CD14-positive monocyte (primary cell): ENCODE results near the gene AHNAK. TPM values are rescaled to one million over a fixed set of nuclear protein-coding genes. Genes with fewer than 3 reads are reported as not detected.

Source experiments
- DNase-seq, 3 donors: peaks; one replicate each; pipeline ENCODE4 v3.0.0-alpha.2; 2011 to 2022
- H2AFZ ChIP-seq: 2 replicates; pipeline ENCODE4 v1.6.0; 2012; ENCODE audit warnings: mild to moderate bottlenecking, low read depth, low read length, inconsistent platforms; ENCODE audit not compliant: insufficient read depth, poor library complexity, severe bottlenecking
- H3K27ac ChIP-seq, 2 donors: 1 replicate in 1 of 2; 2 replicates in 1 of 2; pipeline ENCODE4 v1.5.1; 2012 to 2013; ENCODE audit warnings: low read length in 2 of 2, control low read depth in 1 of 2, inconsistent platforms in 1 of 2, low read depth in 1 of 2, mild to moderate bottlenecking in 1 of 2
- H3K27me3 ChIP-seq, 2 donors: one replicate each; pipeline versions ENCODE4 v1.6.0 to v1.6.1; 2011 to 2013; ENCODE audit warnings: low read length in 2 of 2; ENCODE audit not compliant: control insufficient read depth in 2 of 2, insufficient read depth in 2 of 2
- H3K36me3 ChIP-seq, 2 donors: replicated peaks in 1 of 2; 1 replicate in 1 of 2; 2 replicates in 1 of 2; pipeline versions ENCODE4 v1.5.1 to v1.6.1; 2012 to 2013; ENCODE audit warnings: low read length in 2 of 2, control low read depth in 1 of 2, inconsistent platforms in 1 of 2, mild to moderate bottlenecking in 1 of 2; ENCODE audit not compliant: insufficient read depth in 2 of 2, control insufficient read depth in 1 of 2
- H3K4me1 ChIP-seq, 2 donors: 1 replicate in 1 of 2; 2 replicates in 1 of 2; pipeline versions ENCODE4 v1.5.1 to v1.6.1; 2012 to 2013; ENCODE audit warnings: low read length in 2 of 2, control low read depth in 1 of 2, inconsistent platforms in 1 of 2, mild to moderate bottlenecking in 1 of 2, moderate library complexity in 1 of 2; ENCODE audit not compliant: insufficient read depth in 2 of 2, control insufficient read depth in 1 of 2
- H3K4me2 ChIP-seq: replicated peaks from 2 replicates; pipeline ENCODE3; 2012; ENCODE audit warnings: low read length, moderate library complexity, mild to moderate bottlenecking; ENCODE audit not compliant: poor library complexity, severe bottlenecking; ENCODE audit errors: extremely low read depth
- H3K4me3 ChIP-seq, 3 experiments: fragments of 200-600 bp in 1 of 3; sonication (generic) in 1 of 3; replicated peaks in 1 of 3; 1 replicate in 2 of 3; 2 replicates in 1 of 3; pipeline ENCODE4 v1.5.1; 2011 to 2013; ENCODE audit warnings: low read length in 3 of 3, mild to moderate bottlenecking in 3 of 3, control low read depth in 2 of 3, low read depth in 2 of 3, inconsistent platforms in 1 of 3, moderate library complexity in 1 of 3
- H3K79me2 ChIP-seq: 2 replicates; pipeline ENCODE4 v1.6.0; 2012; ENCODE audit warnings: mild to moderate bottlenecking, control low read depth, inconsistent platforms, low read length, moderate library complexity; ENCODE audit not compliant: insufficient read depth
- H3K9ac ChIP-seq: 2 replicates; pipeline ENCODE4 v1.6.0; 2017; ENCODE audit warnings: low read length, mild to moderate bottlenecking; ENCODE audit not compliant: insufficient read depth, poor library complexity, severe bottlenecking
- H3K9me3 ChIP-seq, 2 donors: replicated peaks in 1 of 2; 1 replicate in 1 of 2; 2 replicates in 1 of 2; pipeline versions ENCODE4 v1.5.1 to v1.6.1; 2012 to 2013; ENCODE audit warnings: low read length in 2 of 2, control low read depth in 1 of 2; ENCODE audit not compliant: control insufficient read depth in 1 of 2, insufficient read depth in 1 of 2
- H4K20me1 ChIP-seq: 2 replicates; pipeline ENCODE4 v1.6.0; 2012; ENCODE audit warnings: mild to moderate bottlenecking, low read length, control low read depth, moderate library complexity; ENCODE audit not compliant: insufficient read depth
- H3K27ac Mint-ChIP-seq, 7 donors: one replicate each; pipeline ENCODE4 v1.8.0; 2020; ENCODE audit warnings: mild to moderate bottlenecking in 7 of 7, mixed read lengths in 7 of 7, moderate library complexity in 6 of 7, inconsistent platforms in 2 of 7
- H3K27me3 Mint-ChIP-seq, 3 donors: one replicate each; pipeline ENCODE4 v1.8.0; 2021 to 2022; ENCODE audit warnings: low read depth in 3 of 3, mild to moderate bottlenecking in 3 of 3, mixed read lengths in 3 of 3, moderate library complexity in 3 of 3, inconsistent platforms in 1 of 3
- H3K36me3 Mint-ChIP-seq, 2 donors: one replicate each; pipeline ENCODE4 v1.8.0; 2020; ENCODE audit warnings: mixed read lengths in 2 of 2, inconsistent platforms in 1 of 2, mild to moderate bottlenecking in 1 of 2
- H3K4me1 Mint-ChIP-seq: one replicate; pipeline ENCODE4 v1.8.0; 2020; ENCODE audit warnings: mild to moderate bottlenecking, mixed read lengths
- H3K4me3 Mint-ChIP-seq, 2 donors: one replicate each; pipeline ENCODE4 v1.8.0; 2020; ENCODE audit warnings: mild to moderate bottlenecking in 2 of 2, mixed read lengths in 2 of 2, moderate library complexity in 1 of 2
- H3K9me3 Mint-ChIP-seq, 7 donors: one replicate each; pipeline ENCODE4 v1.8.0; 2020 to 2022; ENCODE audit warnings: mixed read lengths in 7 of 7, mild to moderate bottlenecking in 6 of 7, moderate library complexity in 6 of 7, inconsistent platforms in 2 of 7
- WGBS: methylation state at CpG from one replicate; pipeline ENCODE4 v1.1.5; 2013; ENCODE audit warnings: missing lambda C conversion rate; ENCODE audit not compliant: insufficient coverage; 5-methylcytosine and 5-hydroxymethylcytosine counted together
- intact Hi-C, 2 donors: fragments of 100-400 bp; cut with micrococcal nuclease; formaldehyde crosslinking; loops; one replicate each; pipeline versions ENCODE4 v1.15.0 to v1.15.1; 2023
- polyA plus RNA-seq, 3 donors: library from polyadenylated mRNA; depleted of rRNA in 1 of 3; unstranded in 2 of 3; stranded (reverse) in 1 of 3; fragments of 300-500 nt in 2 of 3; fragments of >200 nt in 1 of 3; fragmentation: Illumina TruSeq in 2 of 3; gene quantifications; 1 replicate in 2 of 3; 2 replicates in 1 of 3; pipeline ENCODE4 v1.2.3, GENCODE V29; 2012 to 2021
- TF ChIP-seq, protein P1 (sequence below): fragments of 200-600 bp; IDR thresholded peaks from one replicate; pipeline ENCODE4 v1.8.0; 2022; ENCODE audit warnings: antibody characterized with exemption, mild to moderate bottlenecking

Gene AHNAK
- polyA plus RNA-seq, 3 donors, result 80.0 to 201 (median 103) TPM

DNA sequence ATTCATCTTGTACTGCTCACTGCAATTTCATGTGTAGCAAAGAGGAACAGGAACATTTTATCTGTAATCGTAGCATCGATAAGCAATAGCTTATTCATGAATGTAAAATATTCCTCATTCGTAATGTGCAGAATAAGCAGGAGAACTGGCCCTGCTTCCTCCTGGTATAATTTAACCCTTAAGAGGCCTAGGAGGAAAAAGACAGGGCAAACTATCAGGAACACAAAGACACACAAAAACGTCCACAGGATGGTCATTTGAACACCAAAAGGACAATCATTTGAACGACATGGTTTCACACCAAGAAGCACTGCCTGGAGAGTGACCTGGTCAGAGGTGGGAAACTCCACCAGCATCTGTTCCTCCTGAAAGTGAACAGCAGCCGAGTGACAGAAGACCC lies 63.9 kb downstream of the AHNAK start:
- Mint-ChIP-seq H3K36me3 (peaks cover 0 to 2% of the 10 kb centered on the region in 2 donors), H3K27me3 (peaks cover 0 to 17% (median 6%) of the 10 kb centered on the region in 3 donors), H3K4me1 (peaks cover 19% of the 10 kb centered on the region), H3K4me3 (no peak overlapping the region), H3K27ac (no peak overlapping the region), H3K9me3 (no peaks in the 10 kb centered on the region)
- intact Hi-C loops, result no loop called here
- H3K27me3 ChIP-seq, result no peaks in the 10 kb centered on the region
- H3K27ac ChIP-seq, result no peak overlapping the region
- no peaks in the 10 kb centered on the region for H3K9me3 ChIP-seq
- no peak overlapping the region for H3K4me2 ChIP-seq
- H4K20me1 ChIP-seq, result no peaks in the 10 kb centered on the region
- peaks cover 0 to 5% of the 10 kb centered on the region in 2 donors for H3K4me1 ChIP-seq
- TF ChIP-seq, protein P1, sequence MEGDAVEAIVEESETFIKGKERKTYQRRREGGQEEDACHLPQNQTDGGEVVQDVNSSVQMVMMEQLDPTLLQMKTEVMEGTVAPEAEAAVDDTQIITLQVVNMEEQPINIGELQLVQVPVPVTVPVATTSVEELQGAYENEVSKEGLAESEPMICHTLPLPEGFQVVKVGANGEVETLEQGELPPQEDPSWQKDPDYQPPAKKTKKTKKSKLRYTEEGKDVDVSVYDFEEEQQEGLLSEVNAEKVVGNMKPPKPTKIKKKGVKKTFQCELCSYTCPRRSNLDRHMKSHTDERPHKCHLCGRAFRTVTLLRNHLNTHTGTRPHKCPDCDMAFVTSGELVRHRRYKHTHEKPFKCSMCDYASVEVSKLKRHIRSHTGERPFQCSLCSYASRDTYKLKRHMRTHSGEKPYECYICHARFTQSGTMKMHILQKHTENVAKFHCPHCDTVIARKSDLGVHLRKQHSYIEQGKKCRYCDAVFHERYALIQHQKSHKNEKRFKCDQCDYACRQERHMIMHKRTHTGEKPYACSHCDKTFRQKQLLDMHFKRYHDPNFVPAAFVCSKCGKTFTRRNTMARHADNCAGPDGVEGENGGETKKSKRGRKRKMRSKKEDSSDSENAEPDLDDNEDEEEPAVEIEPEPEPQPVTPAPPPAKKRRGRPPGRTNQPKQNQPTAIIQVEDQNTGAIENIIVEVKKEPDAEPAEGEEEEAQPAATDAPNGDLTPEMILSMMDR, result no peak
- no peaks in the 10 kb centered on the region for H3K79me2 ChIP-seq
- H3K4me3 ChIP-seq, result no peak overlapping the region
- WGBS, result 88% methylated on average over 3 of the region's 6 CpGs
- no peak for DNase-seq
- no peak overlapping the region for H2AFZ ChIP-seq
- H3K36me3 ChIP-seq, result no peaks in the 10 kb centered on the region
- H3K9ac ChIP-seq, result no peak overlapping the region

DNA sequence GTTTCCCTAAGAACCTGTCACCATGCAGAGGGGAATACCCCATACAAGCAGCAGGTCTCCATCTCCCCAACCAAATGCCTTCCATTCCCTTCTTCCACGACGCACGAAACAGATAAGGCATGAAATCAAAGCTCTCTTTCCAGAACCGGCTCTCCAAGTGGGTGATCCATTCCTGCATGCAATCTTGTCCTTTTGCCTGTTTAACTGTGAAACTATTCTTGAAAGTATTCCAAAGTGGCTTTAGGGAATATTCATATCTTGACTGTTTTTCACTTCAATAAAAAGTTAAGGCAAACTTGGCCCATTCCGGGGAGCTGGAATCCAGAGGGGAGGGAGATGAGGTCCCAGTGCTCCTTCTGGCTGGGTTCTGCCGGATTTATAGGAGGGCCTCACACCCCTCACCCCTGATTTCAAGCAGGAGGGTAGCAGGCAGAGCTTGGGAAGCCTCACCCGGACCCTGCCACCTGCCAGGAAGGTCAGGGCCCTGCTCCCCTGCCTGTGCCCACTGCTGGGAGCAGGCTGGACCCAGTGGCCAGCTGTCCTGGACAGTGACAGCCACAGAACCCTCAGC lies 66.9 kb downstream of the AHNAK start:
- no peaks in the 10 kb centered on the region for H3K27me3 ChIP-seq
- H3K4me3 Mint-ChIP-seq, result no peak overlapping the region
- TF ChIP-seq, protein P1, result no peak
- intact Hi-C loops, result no loop called here
- H2AFZ ChIP-seq, result no peak overlapping the region
- H3K36me3 ChIP-seq, result no peaks in the 10 kb centered on the region
- no peaks in the 10 kb centered on the region for H3K4me1 ChIP-seq
- H3K27ac Mint-ChIP-seq, result no peak overlapping the region
- no peak overlapping the region for H3K4me2 ChIP-seq
- H3K9ac ChIP-seq, result no peak overlapping the region
- H4K20me1 ChIP-seq, result no peaks in the 10 kb centered on the region
- no peak overlapping the region for H3K27ac ChIP-seq
- H3K36me3 Mint-ChIP-seq, result peaks cover 0 to 4% of the 10 kb centered on the region in 2 donors
- no peaks in the 10 kb centered on the region for H3K9me3 ChIP-seq
- H3K9me3 Mint-ChIP-seq, result no peaks in the 10 kb centered on the region
- no peak overlapping the region for H3K4me3 ChIP-seq
- H3K4me1 Mint-ChIP-seq, result peaks cover 6% of the 10 kb centered on the region
- WGBS, result 90% methylated on average over 5 of the region's 7 CpGs
- DNase-seq, result no peak
- peaks cover 0 to 8% (median 0%) of the 10 kb centered on the region in 3 donors for H3K27me3 Mint-ChIP-seq
- H3K79me2 ChIP-seq, result no peaks in the 10 kb centered on the region
